GM19463 (cell line): ENCODE results near the gene EEF1B2.

Source experiments
- ATAC-seq: cut with Tn5 transposase; IDR thresholded peaks from one replicate; pipeline ENCODE4 v1.9.1; 2021; ENCODE audit warnings: mild to moderate bottlenecking, moderate library complexity; ENCODE audit not compliant: unreplicated experiment

The EEF1B2 gene

GRCh38 chr2:206211657-206212255, 52.1 kb downstream of the EEF1B2 start:
- no peak for ATAC-seq
